Peyer's patch (tissue), 4 donors: Measurements from ENCODE around the gene ASB1.

ENCODE experiments used
- POLR2A ChIP-seq, 2 donors: fragments of 450-650 bp; IDR thresholded peaks; one replicate each; pipeline ENCODE4 v1.5.1; 2017; ENCODE audit warnings: antibody characterized with exemption in 2 of 2, mild to moderate bottlenecking in 2 of 2, moderate library complexity in 2 of 2
- TF ChIP-seq, protein P1 (sequence below), 6 experiments: fragments of 450-650 bp in 4 of 6; fragments of 200-600 bp in 2 of 6; sonication (generic) in 1 of 6; IDR thresholded peaks; one replicate each; pipeline ENCODE4 v1.5.1; 2017 to 2019; ENCODE audit warnings: antibody characterized with exemption in 6 of 6, mild to moderate bottlenecking in 3 of 6, moderate library complexity in 1 of 6

GRCh38 chr2:238379096-238379810, 47.5 kb upstream of the ASB1 start:
- TF ChIP-seq, protein P1, sequence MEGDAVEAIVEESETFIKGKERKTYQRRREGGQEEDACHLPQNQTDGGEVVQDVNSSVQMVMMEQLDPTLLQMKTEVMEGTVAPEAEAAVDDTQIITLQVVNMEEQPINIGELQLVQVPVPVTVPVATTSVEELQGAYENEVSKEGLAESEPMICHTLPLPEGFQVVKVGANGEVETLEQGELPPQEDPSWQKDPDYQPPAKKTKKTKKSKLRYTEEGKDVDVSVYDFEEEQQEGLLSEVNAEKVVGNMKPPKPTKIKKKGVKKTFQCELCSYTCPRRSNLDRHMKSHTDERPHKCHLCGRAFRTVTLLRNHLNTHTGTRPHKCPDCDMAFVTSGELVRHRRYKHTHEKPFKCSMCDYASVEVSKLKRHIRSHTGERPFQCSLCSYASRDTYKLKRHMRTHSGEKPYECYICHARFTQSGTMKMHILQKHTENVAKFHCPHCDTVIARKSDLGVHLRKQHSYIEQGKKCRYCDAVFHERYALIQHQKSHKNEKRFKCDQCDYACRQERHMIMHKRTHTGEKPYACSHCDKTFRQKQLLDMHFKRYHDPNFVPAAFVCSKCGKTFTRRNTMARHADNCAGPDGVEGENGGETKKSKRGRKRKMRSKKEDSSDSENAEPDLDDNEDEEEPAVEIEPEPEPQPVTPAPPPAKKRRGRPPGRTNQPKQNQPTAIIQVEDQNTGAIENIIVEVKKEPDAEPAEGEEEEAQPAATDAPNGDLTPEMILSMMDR (IDR thresholded peaks at IDR 0.05), result no peak
- no peak for TF ChIP-seq POLR2A (IDR thresholded peaks at IDR 0.05)
